H1 (cell line): ENCODE data around the gene MYO5B. TPM values are rescaled to one million over a fixed set of nuclear protein-coding genes. Genes with fewer than 3 reads are reported as not detected.

ENCODE experiments used
- CTCF ChIA-PET: fragments of 300-600 bp; sonication (Branson Sonifier 250); formaldehyde crosslinking; loops from one replicate; lab custom pipeline; 2021; ENCODE audit not compliant: partially characterized antibody; lab: Charles Lee
- POLR2A ChIA-PET: fragments of 300-600 bp; sonication (Branson Sonifier 250); formaldehyde crosslinking; loops from one replicate; lab custom pipeline; 2021; ENCODE audit warnings: inconsistent platforms; ENCODE audit not compliant: partially characterized antibody; lab: Charles Lee
- DNase-seq, 2 experiments: peaks; one replicate each; pipeline versions ENCODE4 v3.0.0 to v3.0.0-alpha.2; 2010 to 2022; ENCODE audit warnings: low spot score in 2 of 2, low read depth in 1 of 2, mixed read lengths in 1 of 2
- FAIRE-seq: peaks from 2 replicates; lab custom pipeline; 2011; peaks lifted over from hg19 to GRCh38; lab: Jason Lieb, UNC
- H2AFZ ChIP-seq: 2 replicates; pipeline ENCODE4 v1.8.1; 2012; ENCODE audit warnings: low read length, inconsistent platforms
- H2AK5ac ChIP-seq: 2 replicates; pipeline ENCODE4 v1.6.1; 2013; ENCODE audit warnings: low read depth, low read length
- H2BK120ac ChIP-seq: replicated peaks from 2 replicates; pipeline ENCODE3; 2013; ENCODE audit warnings: low read depth, low read length, inconsistent platforms
- H2BK12ac ChIP-seq: 2 replicates; pipeline ENCODE4 v1.6.1; 2013; ENCODE audit warnings: low read depth, low read length
- H2BK15ac ChIP-seq: 2 replicates; pipeline ENCODE4 v1.6.1; 2013; ENCODE audit warnings: low read length
- H2BK20ac ChIP-seq: 2 replicates; pipeline ENCODE4 v1.6.1; 2013; ENCODE audit warnings: low read length
- H2BK5ac ChIP-seq: 2 replicates; pipeline ENCODE4 v1.6.1; 2013; ENCODE audit warnings: low read depth, low read length
- H3K14ac ChIP-seq: 2 replicates; pipeline ENCODE4 v1.6.1; 2013; ENCODE audit warnings: inconsistent platforms; ENCODE audit not compliant: insufficient read length
- H3K18ac ChIP-seq: 2 replicates; pipeline ENCODE4 v1.6.1; 2013; ENCODE audit warnings: low read length; ENCODE audit errors: extremely low read depth
- H3K23ac ChIP-seq: 2 replicates; pipeline ENCODE4 v1.6.1; 2013; ENCODE audit warnings: inconsistent platforms; ENCODE audit not compliant: insufficient read length
- H3K23me2 ChIP-seq: 2 replicates; pipeline ENCODE4 v1.6.1; 2013; ENCODE audit warnings: low read depth, low read length
- H3K27ac ChIP-seq: 2 replicates; pipeline ENCODE4 v1.6.1; 2011; ENCODE audit warnings: low read depth, low read length, inconsistent platforms
- H3K27me3 ChIP-seq, 4 experiments: replicated peaks in 1 of 4; 1 replicate in 1 of 4; 2 replicates in 3 of 4; pipeline versions ENCODE4 v1.6.1 to v1.8.1; 2011 to 2013; ENCODE audit warnings: low read length in 3 of 4, mild to moderate bottlenecking in 3 of 4, inconsistent platforms in 2 of 4, mixed read lengths in 2 of 4, moderate library complexity in 1 of 4; ENCODE audit not compliant: control insufficient read depth in 3 of 4, insufficient read depth in 3 of 4; ENCODE audit errors: extremely low read depth in 1 of 4
- H3K36me3 ChIP-seq, 4 experiments: 2 replicates each; pipeline versions ENCODE4 v1.6.1 to v1.8.1; 2011 to 2013; ENCODE audit warnings: mild to moderate bottlenecking in 4 of 4, low read length in 3 of 4, moderate library complexity in 2 of 4, control low read depth in 1 of 4, inconsistent platforms in 1 of 4; ENCODE audit not compliant: insufficient read depth in 4 of 4, control insufficient read depth in 2 of 4
- H3K4ac ChIP-seq: replicated peaks from 2 replicates; pipeline ENCODE3; 2013; ENCODE audit warnings: low read length, low read depth, mixed read lengths, inconsistent platforms; ENCODE audit not compliant: insufficient read length
- H3K4me1 ChIP-seq, 4 experiments: replicated peaks in 1 of 4; 1 replicate in 1 of 4; 2 replicates in 3 of 4; pipeline versions ENCODE4 v1.6.1 to v1.8.1; 2011 to 2013; ENCODE audit warnings: low read length in 3 of 4, inconsistent platforms in 2 of 4, mixed read lengths in 1 of 4; ENCODE audit not compliant: insufficient read depth in 4 of 4, control insufficient read depth in 3 of 4
- H3K4me2 ChIP-seq, 2 experiments: 2 replicates each; pipeline versions ENCODE4 v1.6.1 to v1.8.1; 2011 to 2013; ENCODE audit warnings: low read depth in 2 of 2, low read length in 2 of 2, control low read depth in 1 of 2, inconsistent platforms in 1 of 2, mild to moderate bottlenecking in 1 of 2; ENCODE audit not compliant: insufficient read depth in 1 of 2
- H3K4me3 ChIP-seq, 4 experiments: fragments of 200-600, 300-600 bp in 1 of 4; sonication (generic), shearing (Covaris generic), sonication (Bioruptor Twin) in 1 of 4; 2 replicates each; pipeline versions ENCODE4 v1.5.1 to v1.8.1; 2011 to 2016; ENCODE audit warnings: low read length in 4 of 4, low read depth in 3 of 4, control low read depth in 2 of 4, inconsistent platforms in 2 of 4, mild to moderate bottlenecking in 2 of 4, mixed read lengths in 1 of 4, moderate library complexity in 1 of 4; ENCODE audit not compliant: insufficient read depth in 2 of 4; ENCODE audit errors: extremely low read depth in 1 of 4
- H3K56ac ChIP-seq: replicated peaks from 2 replicates; pipeline ENCODE3; 2013; ENCODE audit warnings: low read depth, mild to moderate bottlenecking, mixed read lengths, low read length, inconsistent platforms; ENCODE audit not compliant: insufficient read length
- H3K79me1 ChIP-seq: 2 replicates; pipeline ENCODE4 v1.6.1; 2013; ENCODE audit warnings: low read depth, low read length, control low read depth
- H3K79me2 ChIP-seq, 2 experiments: 2 replicates each; pipeline versions ENCODE4 v1.6.1 to v1.8.1; 2012 to 2013; ENCODE audit warnings: low read length in 2 of 2, mild to moderate bottlenecking in 2 of 2, inconsistent platforms in 1 of 2; ENCODE audit not compliant: insufficient read depth in 2 of 2, control insufficient read depth in 1 of 2
- H3K9ac ChIP-seq, 4 experiments: replicated peaks in 1 of 4; 1 replicate in 1 of 4; 2 replicates in 3 of 4; pipeline versions ENCODE4 v1.6.1 to v1.8.1; 2011 to 2013; ENCODE audit warnings: low read depth in 3 of 4, low read length in 3 of 4, control low read depth in 2 of 4, mild to moderate bottlenecking in 2 of 4, moderate library complexity in 2 of 4, inconsistent platforms in 1 of 4; ENCODE audit errors: extremely low read depth in 1 of 4
- H3K9me3 ChIP-seq, 2 experiments: 2 replicates each; pipeline versions ENCODE4 v1.6.1 to v1.8.1; 2012 to 2013; ENCODE audit warnings: mild to moderate bottlenecking in 2 of 2, moderate library complexity in 2 of 2, control low read depth in 1 of 2, inconsistent platforms in 1 of 2, low read depth in 1 of 2, low read length in 1 of 2, mixed read lengths in 1 of 2; ENCODE audit not compliant: insufficient read depth in 2 of 2
- H4K20me1 ChIP-seq, 2 experiments: replicated peaks in 1 of 2; 2 replicates each; pipeline versions ENCODE3 to v1.8.1; 2011 to 2013; ENCODE audit warnings: inconsistent platforms in 2 of 2, low read length in 2 of 2, mild to moderate bottlenecking in 1 of 2; ENCODE audit not compliant: insufficient read depth in 2 of 2, control insufficient read depth in 1 of 2
- H4K5ac ChIP-seq: 2 replicates; pipeline ENCODE4 v1.6.1; 2013; ENCODE audit warnings: low read length, low read depth, mixed read lengths, inconsistent platforms; ENCODE audit not compliant: insufficient read length
- H4K8ac ChIP-seq: 2 replicates; pipeline ENCODE4 v1.8.0; 2013; ENCODE audit warnings: mild to moderate bottlenecking, moderate library complexity, low read length, inconsistent platforms; ENCODE audit not compliant: insufficient read depth; ENCODE audit errors: extremely low read depth
- H4K91ac ChIP-seq: replicated peaks from 2 replicates; pipeline ENCODE3; 2013; ENCODE audit warnings: low read length, mixed read lengths, inconsistent platforms; ENCODE audit not compliant: insufficient read length
- CBX5 ChIP-seq: fragments of 300-800, 300-1000 bp; sonication (generic); IDR thresholded peaks from 2 replicates; pipeline ENCODE4 v1.7.1; 2016; ENCODE audit warnings: antibody characterized with exemption, low read length, low read depth
- CHD2 ChIP-seq: IDR thresholded peaks from 2 replicates; pipeline ENCODE4 v1.6.1; 2012; ENCODE audit warnings: low read length, improper control_type of control experiment
- EZH2 ChIP-seq: fragments of 200-600 bp; sonication (generic); IDR thresholded peaks from 2 replicates; pipeline ENCODE4 v1.7.1; 2012; ENCODE audit warnings: low read depth, mild to moderate bottlenecking, moderate library complexity, low read length, inconsistent platforms; ENCODE audit not compliant: severe bottlenecking
- JUN ChIP-seq: IDR thresholded peaks from 2 replicates; pipeline ENCODE4 v1.6.1; 2011; ENCODE audit warnings: low read depth, mild to moderate bottlenecking, improper control_type of control experiment, low read length
- KDM4A ChIP-seq: IDR thresholded peaks from one replicate; pipeline ENCODE4 v1.7.1; 2012; ENCODE audit warnings: low read depth, mild to moderate bottlenecking, moderate library complexity, low read length, inconsistent platforms; ENCODE audit not compliant: severe bottlenecking
- RFX5 ChIP-seq: IDR thresholded peaks from 2 replicates; pipeline ENCODE4 v1.6.1; 2011; ENCODE audit warnings: low read depth, low read length, improper control_type of control experiment, borderline replicate concordance
- SAP30 ChIP-seq: fragments of 300-600 bp; sonication (generic); IDR thresholded peaks from 2 replicates; pipeline ENCODE4 v1.7.1; 2012; ENCODE audit warnings: low read length, moderate library complexity, mild to moderate bottlenecking, inconsistent platforms; ENCODE audit not compliant: insufficient read depth, insufficient replicate concordance
- SP2 ChIP-seq: IDR thresholded peaks from 2 replicates; pipeline ENCODE4 v1.6.1; 2012; ENCODE audit warnings: mild to moderate bottlenecking, low read length, inconsistent platforms
- WGBS, 2 experiments: shearing (Covaris generic) in 1 of 2; methylation state at CpG; one replicate each; pipeline versions ENCODE4 v1.1.6 to v1.1.7; 2013 to 2015; ENCODE audit warnings: low lambda C conversion rate in 2 of 2, mixed read lengths in 2 of 2, inconsistent platforms in 1 of 2, low coverage in 1 of 2, missing lambda C conversion rate in 1 of 2; ENCODE audit not compliant: insufficient replicate concordance in 2 of 2, insufficient coverage in 1 of 2, insufficient read length in 1 of 2; ENCODE audit errors: extremely low coverage in 1 of 2, missing lambda C conversion rate in 1 of 2; 5-methylcytosine and 5-hydroxymethylcytosine counted together
- polyA plus RNA-seq, 7 experiments: library from polyadenylated mRNA; depleted of rRNA in 3 of 7; stranded (reverse) in 5 of 7; unstranded in 2 of 7; fragments of >200 nt in 5 of 7; fragments of 200-250 nt in 2 of 7; gene quantifications; 1 replicate in 5 of 7; 2 replicates in 1 of 7; 4 replicates in 1 of 7; pipeline versions ENCODE4 v1.2.1 to v1.2.3, GENCODE V29; 2011 to 2013; ENCODE audit warnings: missing spikeins in 2 of 7, mixed read lengths in 2 of 7
- total RNA-seq: library from RNA; stranded (reverse); fragmentation: NEBNext Ultra II Directional; extraction: Animal tissue kit (Norgen Biotek cat#: 25700); gene quantifications from 2 replicates; pipeline ENCODE4 v1.2.1, GENCODE V29; 2021

Gene MYO5B
- total and polyA plus RNA-seq, 2 of the 8 experiments (the other 6 are each of a cell fraction or from before 2014, with no cell fraction given): 6.4 to 7.7 TPM

- H3K9ac ChIP-seq: no peak overlapping the region
- 58% methylated on average over 2 of the region's 2 CpGs; no CpG with 5 or more reads in 1 of the 2 experiments for whole genome bisulfite sequencing, 2 experiments
- H3K4me1 ChIP-seq: peaks cover 0 to 3% (median 0%) of the 10 kb centered on the region in 4 experiments; a peak in 1 of 7 replicates
- H2BK15ac ChIP-seq: no peak overlapping the region
- no peak overlapping the region for H3K56ac ChIP-seq
- no peak overlapping the region for H3K4ac ChIP-seq
- H3K4me3 ChIP-seq: no peak overlapping the region
- H4K20me1 ChIP-seq: no peaks in the 10 kb centered on the region
- H3K79me2 ChIP-seq: no peaks in the 10 kb centered on the region
- no peak overlapping the region for H2BK12ac ChIP-seq
- H2BK5ac ChIP-seq: no peak overlapping the region
- no peak overlapping the region for H4K8ac ChIP-seq
- H2BK20ac ChIP-seq: no peak overlapping the region
- H2AK5ac ChIP-seq: no peak overlapping the region
- no peaks in the 10 kb centered on the region for H3K27me3 ChIP-seq
- H3K18ac ChIP-seq: no peak overlapping the region
- H3K36me3 ChIP-seq: no peaks in the 10 kb centered on the region
- H2BK120ac ChIP-seq: no peak overlapping the region
- no peak overlapping the region for H2AFZ ChIP-seq
- no peaks in the 10 kb centered on the region for H3K23me2 ChIP-seq
- H3K79me1 ChIP-seq: no peaks in the 10 kb centered on the region
- no peaks in the 10 kb centered on the region for H3K9me3 ChIP-seq
- TF ChIP-seq RFX5: no peak
- no peak for TF ChIP-seq JUN
- no peak for TF ChIP-seq KDM4A
- TF ChIP-seq SAP30: no peak
- no peak for TF ChIP-seq CBX5
- TF ChIP-seq SP2: no peak
- TF ChIP-seq CHD2: no peak
- no peak for TF ChIP-seq EZH2
- no peak overlapping the region for H3K23ac ChIP-seq
- H4K91ac ChIP-seq: no peak overlapping the region
- DNase-seq (no peak), FAIRE-seq (no peak)
- no peak overlapping the region for H3K4me2 ChIP-seq
- H3K14ac ChIP-seq: no peak overlapping the region
- H3K27ac ChIP-seq: no peak overlapping the region
- ChIA-PET CTCF (interaction anchor here (1.4 kb wide), 1 partner anchor 254 kb away, joined by 3 read pairs; no protein-coding TSS in a partner anchor), POLR2A (no interaction called here)
- no peak overlapping the region for H4K5ac ChIP-seq
Measured at GRCh38 chr18:49949951-49950395, 245.0 kb downstream of the MYO5B start.
